HG02840 (cell line): Measurements from ENCODE around the gene ZSWIM7.
"Not testable (repeated sequence)": the region's sequence is repeated elsewhere in the genome, so short reads cannot be mapped to it uniquely, and the experiment has no call there.

Experiments used
- ATAC-seq: cut with Tn5 transposase; IDR thresholded peaks from one replicate; pipeline ENCODE4 v1.9.1; 2021; ENCODE audit warnings: mild to moderate bottlenecking, moderate library complexity, moderate number of reproducible peaks; ENCODE audit not compliant: unreplicated experiment, low FRiP score

The ZSWIM7 gene

GRCh38 chr17:15958484-15958854, 41.0 kb downstream of the ZSWIM7 start:
- no peak for ATAC-seq

GRCh38 chr17:15957608-15958307, 41.7 kb downstream of the ZSWIM7 start:
- ATAC-seq, result no peak

- ATAC-seq, result no peak
These were observed 42.3 kb downstream of the ZSWIM7 start for GRCh38 chr17:15957206-15957605.

GRCh38 chr17:15955793-15956541, 43.5 kb downstream of the ZSWIM7 start:
- ATAC-seq, result no peak

GRCh38 chr17:15954222-15954621, 45.3 kb downstream of the ZSWIM7 start:
- ATAC-seq, result no peak

- no peak for ATAC-seq
These were observed 46.4 kb downstream of the ZSWIM7 start for GRCh38 chr17:15952916-15953790.

GRCh38 chr17:15952048-15952532, 47.4 kb downstream of the ZSWIM7 start:
- ATAC-seq, result no peak

GRCh38 chr17:15951368-15952047, 48.0 kb downstream of the ZSWIM7 start:
- ATAC-seq, result no peak

GRCh38 chr17:15947976-15948752, 51.3 kb downstream of the ZSWIM7 start:
- no peak for ATAC-seq

- no peak for ATAC-seq
These were observed 52.2 kb downstream of the ZSWIM7 start for GRCh38 chr17:15947271-15947670.

- ATAC-seq, result no peak
These were observed 52.8 kb downstream of the ZSWIM7 start for GRCh38 chr17:15946611-15947120.

- no peak for ATAC-seq
These were observed 53.8 kb downstream of the ZSWIM7 start for GRCh38 chr17:15945527-15946191.

- ATAC-seq, result no peak
These were observed 54.6 kb downstream of the ZSWIM7 start, which contains the start of gene ADORA2B for GRCh38 chr17:15944759-15945526. Gene ADORA2B (plus strand): TSS chr17:15945130. CDS start chr17:15945249, 119 bp downstream.

GRCh38 chr17:15943971-15944758, 55.3 kb downstream of the ZSWIM7 start:
- ATAC-seq, result no peak

GRCh38 chr17:15942207-15942833, 57.2 kb downstream of the ZSWIM7 start:
- no peak for ATAC-seq

- no peak for ATAC-seq
These were observed 57.7 kb downstream of the ZSWIM7 start for GRCh38 chr17:15941781-15942180.

- ATAC-seq, result not testable (repeated sequence)
These were observed 63.0 kb downstream of the ZSWIM7 start for GRCh38 chr17:15936481-15936880.
